Measurements from ENCODE around the gene SCARF1.

DNA sequence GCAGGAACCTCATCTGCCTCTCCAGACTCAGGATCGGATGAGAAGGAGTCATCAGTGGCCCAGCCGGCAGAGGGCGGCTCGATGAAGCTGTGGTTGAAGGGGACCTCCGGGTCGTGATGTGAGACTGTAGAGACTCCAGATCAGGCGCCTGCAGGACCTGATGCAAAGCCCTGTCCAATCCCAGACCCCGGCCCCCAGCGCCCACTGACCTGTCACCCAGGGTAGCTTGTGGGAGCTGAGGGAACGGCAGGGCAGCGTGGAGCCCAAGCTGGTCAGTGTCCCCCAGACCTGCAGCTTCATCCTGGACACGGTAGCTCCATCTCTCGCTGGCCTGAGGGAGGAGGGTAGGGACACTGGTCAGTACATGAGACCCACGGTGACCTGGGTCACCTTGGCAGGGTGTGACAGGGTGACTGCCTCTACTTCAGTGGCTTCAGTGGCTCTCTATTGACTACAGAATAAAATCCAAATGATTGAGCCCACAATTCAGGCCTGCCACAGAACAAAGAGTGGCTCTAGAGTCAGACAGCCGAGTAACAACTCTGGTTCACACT, 8.7 kb downstream of the SCARF1 start:
- TF ChIP-seq, protein P1, sequence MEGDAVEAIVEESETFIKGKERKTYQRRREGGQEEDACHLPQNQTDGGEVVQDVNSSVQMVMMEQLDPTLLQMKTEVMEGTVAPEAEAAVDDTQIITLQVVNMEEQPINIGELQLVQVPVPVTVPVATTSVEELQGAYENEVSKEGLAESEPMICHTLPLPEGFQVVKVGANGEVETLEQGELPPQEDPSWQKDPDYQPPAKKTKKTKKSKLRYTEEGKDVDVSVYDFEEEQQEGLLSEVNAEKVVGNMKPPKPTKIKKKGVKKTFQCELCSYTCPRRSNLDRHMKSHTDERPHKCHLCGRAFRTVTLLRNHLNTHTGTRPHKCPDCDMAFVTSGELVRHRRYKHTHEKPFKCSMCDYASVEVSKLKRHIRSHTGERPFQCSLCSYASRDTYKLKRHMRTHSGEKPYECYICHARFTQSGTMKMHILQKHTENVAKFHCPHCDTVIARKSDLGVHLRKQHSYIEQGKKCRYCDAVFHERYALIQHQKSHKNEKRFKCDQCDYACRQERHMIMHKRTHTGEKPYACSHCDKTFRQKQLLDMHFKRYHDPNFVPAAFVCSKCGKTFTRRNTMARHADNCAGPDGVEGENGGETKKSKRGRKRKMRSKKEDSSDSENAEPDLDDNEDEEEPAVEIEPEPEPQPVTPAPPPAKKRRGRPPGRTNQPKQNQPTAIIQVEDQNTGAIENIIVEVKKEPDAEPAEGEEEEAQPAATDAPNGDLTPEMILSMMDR (optimal IDR thresholded peaks at IDR 0.05 in 1 of 3, IDR thresholded peaks at IDR 0.05 in 1 of 3, conservative IDR thresholded peaks at IDR 0.05 in 1 of 3; ENCODE audit: extremely low read depth in 1 of 3, insufficient read depth in 2 of 3, low read length in 3 of 3) = no peak
- TF ChIP-seq EZH2 (IDR thresholded peaks at IDR 0.05; ENCODE audit: low read length) = no peak
